BJ (cell line): Measurements from ENCODE around the gene SOX6. TPM values are rescaled to one million over a fixed set of nuclear protein-coding genes. Genes with fewer than 3 reads are reported as not detected.

Experiments
- CTCF ChIA-PET: fragments of 350-600 bp; formaldehyde crosslinking; extraction: SDS; loops from one replicate; lab custom pipeline; 2021; ENCODE audit warnings: antibody characterized with exemption, inconsistent platforms; lab: Yijun Ruan, JAX
- POLR2A ChIA-PET: fragments of 300-600 bp; sonication (Branson Sonifier 250); formaldehyde crosslinking; extraction: SDS; loops from one replicate; lab custom pipeline; 2021; ENCODE audit warnings: antibody characterized with exemption; lab: Charles Lee
- DNase-seq: peaks from one replicate; pipeline ENCODE4 v3.0.0-alpha.2; 2011; ENCODE audit warnings: low read depth
- H3K27me3 ChIP-seq: 2 replicates; pipeline ENCODE4 v1.6.0; 2011; ENCODE audit warnings: low read length; ENCODE audit not compliant: control insufficient read depth, insufficient read depth
- H3K36me3 ChIP-seq: 2 replicates; pipeline ENCODE4 v1.5.1; 2011; ENCODE audit warnings: low read length; ENCODE audit not compliant: control insufficient read depth, insufficient read depth
- H3K4me3 ChIP-seq: 2 replicates; pipeline ENCODE4 v1.5.1; 2011; ENCODE audit warnings: low read depth, mild to moderate bottlenecking, control low read depth, low read length
- polyA plus RNA-seq: library from polyadenylated mRNA; depleted of rRNA; stranded (reverse); fragments of >200 nt; gene quantifications from 2 replicates; pipeline ENCODE4 v1.2.3, GENCODE V29; 2011
- TF ChIP-seq, protein P1 (sequence below): IDR thresholded peaks from 2 replicates; pipeline ENCODE4 v1.5.1; 2011; ENCODE audit warnings: low read depth, mild to moderate bottlenecking, control low read depth, inconsistent platforms, low read length, moderate library complexity; ENCODE audit not compliant: insufficient read depth

SOX6 gene
- polyA plus RNA-seq, 1 experiment = 1.9 TPM

DNA sequence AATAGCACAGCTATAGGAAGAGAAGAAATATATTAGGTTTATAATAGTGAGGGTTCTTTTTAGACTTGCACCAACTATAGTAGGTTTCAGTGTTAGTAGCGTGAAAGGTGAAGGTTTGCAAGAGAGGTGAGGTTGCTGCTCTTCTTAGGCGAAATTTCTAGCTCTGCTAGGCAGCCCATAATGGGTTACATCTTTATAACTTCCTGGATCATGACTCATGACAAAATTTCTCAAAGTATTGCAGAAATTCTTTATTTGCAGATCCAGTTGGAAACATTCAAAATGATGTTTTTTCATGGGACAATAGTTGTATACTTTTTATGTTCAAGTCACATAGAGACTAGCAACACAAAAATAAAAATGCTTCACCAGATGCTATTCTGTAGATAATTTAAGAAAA, 260.0 kb downstream of the SOX6 start:
- TF ChIP-seq, protein P1, sequence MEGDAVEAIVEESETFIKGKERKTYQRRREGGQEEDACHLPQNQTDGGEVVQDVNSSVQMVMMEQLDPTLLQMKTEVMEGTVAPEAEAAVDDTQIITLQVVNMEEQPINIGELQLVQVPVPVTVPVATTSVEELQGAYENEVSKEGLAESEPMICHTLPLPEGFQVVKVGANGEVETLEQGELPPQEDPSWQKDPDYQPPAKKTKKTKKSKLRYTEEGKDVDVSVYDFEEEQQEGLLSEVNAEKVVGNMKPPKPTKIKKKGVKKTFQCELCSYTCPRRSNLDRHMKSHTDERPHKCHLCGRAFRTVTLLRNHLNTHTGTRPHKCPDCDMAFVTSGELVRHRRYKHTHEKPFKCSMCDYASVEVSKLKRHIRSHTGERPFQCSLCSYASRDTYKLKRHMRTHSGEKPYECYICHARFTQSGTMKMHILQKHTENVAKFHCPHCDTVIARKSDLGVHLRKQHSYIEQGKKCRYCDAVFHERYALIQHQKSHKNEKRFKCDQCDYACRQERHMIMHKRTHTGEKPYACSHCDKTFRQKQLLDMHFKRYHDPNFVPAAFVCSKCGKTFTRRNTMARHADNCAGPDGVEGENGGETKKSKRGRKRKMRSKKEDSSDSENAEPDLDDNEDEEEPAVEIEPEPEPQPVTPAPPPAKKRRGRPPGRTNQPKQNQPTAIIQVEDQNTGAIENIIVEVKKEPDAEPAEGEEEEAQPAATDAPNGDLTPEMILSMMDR = no peak
- H3K36me3 ChIP-seq = no peaks in the 10 kb centered on the region
- DNase-seq = no peak
- ChIA-PET CTCF (no interaction called here), POLR2A (interaction anchor here (0.6 kb wide), 1 partner anchor 307 kb away, joined by 6 read pairs; no protein-coding TSS in a partner anchor)
- no peak overlapping the region for H3K4me3 ChIP-seq
- no peaks in the 10 kb centered on the region for H3K27me3 ChIP-seq

DNA sequence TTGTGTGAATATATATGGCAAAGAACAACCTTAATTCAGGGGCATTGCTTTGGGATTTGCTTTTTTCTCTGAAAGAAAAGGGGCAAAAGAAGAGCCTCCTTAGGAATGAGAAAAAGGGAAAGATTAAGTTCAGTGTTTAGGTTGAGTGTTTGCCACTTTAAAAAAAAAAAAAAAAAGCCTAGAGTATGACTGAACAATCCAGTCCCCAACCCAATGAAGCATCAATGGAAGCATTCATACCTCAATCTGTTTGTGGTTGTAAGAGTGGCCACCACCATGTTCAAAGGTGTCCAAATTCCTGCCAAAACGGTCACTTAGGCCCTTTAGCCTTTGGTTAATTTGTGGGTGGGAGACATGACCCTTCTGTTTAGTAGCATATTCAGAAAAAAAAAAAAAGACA, 260.6 kb downstream of the SOX6 start:
- POLR2A ChIA-PET = interaction anchor here (0.6 to 0.8 kb wide), 2 partner anchors 308 to 399 kb away, joined by 6 to 16 read pairs; no protein-coding TSS in a partner anchor
- no peaks in the 10 kb centered on the region for H3K27me3 ChIP-seq
- CTCF ChIA-PET = no interaction called here
- no peak for DNase-seq
- TF ChIP-seq, protein P1 = no peak
- H3K4me3 ChIP-seq = no peak overlapping the region
- no peaks in the 10 kb centered on the region for H3K36me3 ChIP-seq

DNA sequence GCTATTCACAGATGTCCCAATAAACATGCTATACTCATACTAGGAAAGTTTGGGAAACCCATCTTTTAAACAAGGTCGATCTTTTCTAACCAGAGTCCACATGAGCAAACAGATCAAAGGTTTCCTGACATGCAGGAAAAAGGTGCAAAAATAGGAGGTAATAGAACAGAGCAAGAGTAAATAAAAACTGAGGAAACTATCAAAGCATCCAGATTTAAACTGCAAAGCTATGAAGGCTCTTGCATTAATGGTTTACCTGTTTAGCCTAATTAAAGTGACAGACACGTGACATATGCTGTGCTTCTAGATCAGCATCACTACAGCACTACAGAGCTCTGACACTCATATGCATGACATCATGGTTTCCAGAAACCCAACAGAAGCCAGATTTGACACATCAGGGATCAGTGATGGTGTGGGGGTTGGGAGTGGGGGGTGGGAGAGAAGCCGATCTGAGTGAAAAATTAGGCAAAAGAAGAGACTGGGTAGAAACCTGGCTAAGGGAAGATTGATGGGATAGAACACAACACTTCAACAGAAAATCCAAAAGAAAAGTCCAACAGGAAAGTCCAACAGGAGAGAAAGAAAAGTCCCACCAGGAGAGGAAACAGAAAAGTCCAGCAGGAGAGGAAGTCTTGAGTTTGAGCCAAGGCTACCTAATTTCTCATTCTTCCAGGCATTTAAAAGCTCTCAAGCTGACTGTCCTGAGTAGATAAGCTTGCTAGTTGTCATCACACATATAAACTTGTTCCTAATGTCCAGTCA, 262.3 kb downstream of the SOX6 start:
- no peak for DNase-seq
- Histone ChIP-seq H3K4me3 (no peak overlapping the region), H3K36me3 (no peaks in the 10 kb centered on the region), H3K27me3 (no peaks in the 10 kb centered on the region)
- POLR2A ChIA-PET = no interaction called here
- CTCF ChIA-PET = no interaction called here
- TF ChIP-seq, protein P1 = no peak

DNA sequence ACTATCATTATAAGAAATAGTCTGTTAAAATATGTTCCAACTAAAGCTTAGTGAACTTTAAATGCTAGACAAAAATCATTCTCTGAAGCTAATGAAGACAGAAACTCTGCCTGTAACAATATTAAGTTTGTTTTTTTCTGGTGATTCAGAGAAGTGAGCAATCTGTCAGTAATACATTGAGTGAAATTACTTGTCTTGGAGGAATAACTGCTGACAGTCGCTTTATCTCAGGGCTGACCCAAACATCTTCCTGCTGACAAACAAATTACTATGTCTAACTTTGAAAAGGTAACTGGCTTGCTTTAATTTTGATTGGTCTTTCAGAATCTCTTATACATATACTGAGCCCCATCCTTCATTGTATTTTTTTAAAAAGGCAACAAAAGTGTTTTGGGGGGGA, 264.5 kb downstream of the SOX6 start:
- CTCF ChIA-PET = no interaction called here
- Histone ChIP-seq H3K27me3 (no peaks in the 10 kb centered on the region), H3K4me3 (no peak overlapping the region), H3K36me3 (no peaks in the 10 kb centered on the region)
- TF ChIP-seq, protein P1 = no peak
- POLR2A ChIA-PET = no interaction called here
- DNase-seq = no peak

DNA sequence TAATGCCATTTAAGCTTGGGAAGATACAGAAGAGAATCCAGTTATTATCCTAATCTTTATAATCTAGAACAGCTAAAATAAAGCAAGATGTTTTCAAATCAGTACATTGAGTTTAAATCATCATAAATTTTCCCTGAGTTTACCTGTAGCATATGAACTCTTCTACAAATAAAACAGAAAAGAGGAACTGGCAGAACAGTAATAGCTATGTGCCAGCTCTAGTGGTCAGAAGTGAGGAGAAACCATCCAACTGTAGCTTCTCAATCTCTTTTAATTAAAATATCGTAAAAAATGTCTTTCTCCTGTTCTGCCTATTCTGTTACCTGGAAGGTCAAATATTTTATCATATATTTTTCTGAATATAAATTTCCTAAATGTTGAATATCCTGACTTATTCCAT, 266.9 kb downstream of the SOX6 start:
- no peaks in the 10 kb centered on the region for H3K36me3 ChIP-seq

More for the DNA sequence above, 266.9 kb downstream of the SOX6 start:
- no peak overlapping the region for H3K4me3 ChIP-seq
- ChIA-PET POLR2A (no interaction called here), CTCF (no interaction called here)
- no peak for DNase-seq
- TF ChIP-seq, protein P1 = no peak
- H3K27me3 ChIP-seq = no peaks in the 10 kb centered on the region
